ENCODE measurements around the gene CCT3. TPM values are rescaled to one million over a fixed set of nuclear protein-coding genes. Genes with fewer than 3 reads are reported as not detected.

CCT3 gene
- total RNA-seq, 2 experiments from 2014 or later: 332 to 349 TPM

- no peak for DNase-seq
- CTCF ChIA-PET: interaction anchor here (1.0 to 2.0 kb wide), 7 partner anchors 12 to 197 kb away, joined by 3 to 5 read pairs (median 3); no protein-coding TSS in a partner anchor
- intact Hi-C loops (cut with micrococcal nuclease): loop anchor here (5.0 kb wide), 1 partner anchor 57 kb away; no protein-coding TSS in a partner anchor
- peaks cover 27% of the 10 kb centered on the region for H3K4me1 Mint-ChIP-seq (ENCODE audit: low read depth)
- no peaks in the 10 kb centered on the region for H3K27me3 Mint-ChIP-seq (ENCODE audit: low read depth)
- peak within 1 kb of the TSS; percentile 92 for H3K27ac Mint-ChIP-seq
- H3K4me3 Mint-ChIP-seq: peak within 1 kb of the TSS; percentile 99
- no peaks in the 10 kb centered on the region for H3K9me3 Mint-ChIP-seq
- H3K36me3 Mint-ChIP-seq (ENCODE audit: low read depth): peaks cover 4% of the 10 kb centered on the region
Measured at GRCh38 chr1:156284112-156284511, 54.0 kb downstream of the CCT3 start, which contains the start of gene TMEM79. Gene TMEM79, plus strand, starts transcription at chr1:156284325. Its CDS starts 902 bp downstream, at chr1:156285227.

GRCh38 chr1:156283521-156283920, 54.6 kb downstream of the CCT3 start:
- peaks cover 27% of the 10 kb centered on the region for H3K4me1 Mint-ChIP-seq (ENCODE audit: low read depth)
- intact Hi-C loops (cut with micrococcal nuclease): loop anchor here (2.0 to 5.0 kb wide), 3 partner anchors 56 to 217 kb away; partner anchors contain the start of gene MEF2D
- CTCF ChIA-PET: interaction anchor here (0.6 to 2.0 kb wide), 13 partner anchors 12 to 227 kb away, joined by 3 to 5 read pairs (median 3); partner anchors contain the start of gene CCT3
- peaks cover 4% of the 10 kb centered on the region for H3K36me3 Mint-ChIP-seq (ENCODE audit: low read depth)
- H3K27me3 Mint-ChIP-seq (ENCODE audit: low read depth): no peaks in the 10 kb centered on the region
- no peaks in the 10 kb centered on the region for H3K9me3 Mint-ChIP-seq
- H3K27ac Mint-ChIP-seq: peak overlapping the region; percentile 48
- DNase-seq: no peak
- H3K4me3 Mint-ChIP-seq: peak overlapping the region; percentile 99

GRCh38 chr1:156282479-156283222, 55.4 kb downstream of the CCT3 start, which contains the start of gene SMG5:
Gene SMG5, minus strand, starts transcription at chr1:156282825. Its CDS starts 145 bp downstream, at chr1:156282680.
- H3K36me3 Mint-ChIP-seq (ENCODE audit: low read depth): peaks cover 13% of the 10 kb centered on the region
- intact Hi-C loops (cut with micrococcal nuclease): loop anchor here (1.0 to 5.0 kb wide), 8 partner anchors 13 to 348 kb away; partner anchors contain the start of genes CCT3, GLMP, KHDC4 and LAMTOR2
- peak; percentile 99 for DNase-seq
- CTCF ChIA-PET: interaction anchor here (0.6 to 2.0 kb wide), 11 partner anchors 22 to 198 kb away, joined by 3 to 5 read pairs (median 3); partner anchors contain the start of gene CCT3
- peak within 1 kb of the TSS; percentile 92 for H3K27ac Mint-ChIP-seq
- H3K4me1 Mint-ChIP-seq (ENCODE audit: low read depth): peaks cover 27% of the 10 kb centered on the region
- H3K27me3 Mint-ChIP-seq (ENCODE audit: low read depth): no peaks in the 10 kb centered on the region
- H3K4me3 Mint-ChIP-seq: peak within 1 kb of the TSS; percentile 99
- no peaks in the 10 kb centered on the region for H3K9me3 Mint-ChIP-seq

- DNase-seq: peak; percentile 45
- H3K4me1 Mint-ChIP-seq (ENCODE audit: low read depth): peaks cover 27% of the 10 kb centered on the region
- H3K27me3 Mint-ChIP-seq (ENCODE audit: low read depth): no peaks in the 10 kb centered on the region
- H3K9me3 Mint-ChIP-seq: no peaks in the 10 kb centered on the region
- CTCF ChIA-PET: interaction anchor here (0.7 to 2.2 kb wide), 8 partner anchors 22 to 164 kb away, joined by 3 to 8 read pairs (median 4); no protein-coding TSS in a partner anchor
- intact Hi-C loops (cut with micrococcal nuclease): loop anchor here (1.0 to 5.0 kb wide), 8 partner anchors 13 to 348 kb away; partner anchors contain the start of genes CCT3, GLMP, KHDC4 and LAMTOR2
- H3K27ac Mint-ChIP-seq: peak overlapping the region; percentile 92
- peaks cover 18% of the 10 kb centered on the region for H3K36me3 Mint-ChIP-seq (ENCODE audit: low read depth)
- peak overlapping the region; percentile 99 for H3K4me3 Mint-ChIP-seq
Measured at GRCh38 chr1:156281693-156282478, 56.2 kb downstream of the CCT3 start.

GRCh38 chr1:156281281-156281680, 56.8 kb downstream of the CCT3 start:
- Mint-ChIP-seq H3K4me1 (ENCODE audit: low read depth) (peaks cover 26% of the 10 kb centered on the region), H3K27ac (peak overlapping the region; percentile 92), H3K27me3 (ENCODE audit: low read depth) (no peaks in the 10 kb centered on the region), H3K4me3 (peak overlapping the region; percentile 99), H3K36me3 (ENCODE audit: low read depth) (peaks cover 18% of the 10 kb centered on the region), H3K9me3 (no peaks in the 10 kb centered on the region)
- intact Hi-C loops (cut with micrococcal nuclease): loop anchor here (5.0 kb wide), 1 partner anchor 54 kb away; no protein-coding TSS in a partner anchor
- DNase-seq: peak; percentile 72
- CTCF ChIA-PET: interaction anchor here (0.7 to 2.2 kb wide), 7 partner anchors 21 to 154 kb away, joined by 3 to 8 read pairs (median 5); no protein-coding TSS in a partner anchor

GRCh38 chr1:156279837-156280236, 58.3 kb downstream of the CCT3 start:
- CTCF ChIA-PET: interaction anchor here (1.0 to 2.2 kb wide), 7 partner anchors 9 to 165 kb away, joined by 3 to 8 read pairs (median 7); no protein-coding TSS in a partner anchor
- Mint-ChIP-seq H3K4me3 (no peak overlapping the region), H3K27me3 (ENCODE audit: low read depth) (no peaks in the 10 kb centered on the region), H3K4me1 (ENCODE audit: low read depth) (peaks cover 25% of the 10 kb centered on the region), H3K36me3 (ENCODE audit: low read depth) (peaks cover 25% of the 10 kb centered on the region), H3K27ac (no peak overlapping the region), H3K9me3 (no peaks in the 10 kb centered on the region)
- no peak for DNase-seq
- intact Hi-C loops (cut with micrococcal nuclease): loop anchor here (5.0 kb wide), 1 partner anchor 53 kb away; no protein-coding TSS in a partner anchor

- Mint-ChIP-seq H3K9me3 (no peaks in the 10 kb centered on the region), H3K27me3 (ENCODE audit: low read depth) (no peaks in the 10 kb centered on the region), H3K4me1 (ENCODE audit: low read depth) (peaks cover 17% of the 10 kb centered on the region), H3K36me3 (ENCODE audit: low read depth) (peaks cover 47% of the 10 kb centered on the region), H3K27ac (peak overlapping the region; percentile 34), H3K4me3 (no peak overlapping the region)
- CTCF ChIA-PET: no interaction called here
- no peak for DNase-seq
- intact Hi-C loops (cut with micrococcal nuclease): no loop called here
Measured at GRCh38 chr1:156276966-156277381, 61.1 kb downstream of the CCT3 start.

- Mint-ChIP-seq H3K4me1 (ENCODE audit: low read depth) (peaks cover 15% of the 10 kb centered on the region), H3K27me3 (ENCODE audit: low read depth) (no peaks in the 10 kb centered on the region), H3K9me3 (no peaks in the 10 kb centered on the region), H3K36me3 (ENCODE audit: low read depth) (peaks cover 49% of the 10 kb centered on the region), H3K27ac (peak overlapping the region; percentile 34), H3K4me3 (no peak overlapping the region)
- CTCF ChIA-PET: no interaction called here
- intact Hi-C loops (cut with micrococcal nuclease): no loop called here
- DNase-seq: no peak
Measured at GRCh38 chr1:156276532-156276931, 61.6 kb downstream of the CCT3 start.

- peaks cover 55% of the 10 kb centered on the region for H3K36me3 Mint-ChIP-seq (ENCODE audit: low read depth)
Measured at GRCh38 chr1:156270314-156270713, 67.8 kb downstream of the CCT3 start.

GRCh38 chr1:156268336-156268735, 69.8 kb downstream of the CCT3 start:
- DNase-seq: no peak
- no peak overlapping the region for H3K27ac Mint-ChIP-seq
- no peaks in the 10 kb centered on the region for H3K27me3 Mint-ChIP-seq (ENCODE audit: low read depth)
- peaks cover 2% of the 10 kb centered on the region for H3K4me1 Mint-ChIP-seq (ENCODE audit: low read depth)
- intact Hi-C loops (cut with micrococcal nuclease): no loop called here
- H3K36me3 Mint-ChIP-seq (ENCODE audit: low read depth): peaks cover 53% of the 10 kb centered on the region
- H3K4me3 Mint-ChIP-seq: no peak overlapping the region
- no peaks in the 10 kb centered on the region for H3K9me3 Mint-ChIP-seq
- CTCF ChIA-PET: interaction anchor here (0.8 kb wide), 1 partner anchor 54 kb away, joined by 4 read pairs; no protein-coding TSS in a partner anchor

More at GRCh38 chr1:156270314-156270713, 67.8 kb downstream of the CCT3 start:
- CTCF ChIA-PET: interaction anchor here (1.4 to 1.7 kb wide), 2 partner anchors 10 to 128 kb away, joined by 4 to 7 read pairs; no protein-coding TSS in a partner anchor
- Mint-ChIP-seq H3K4me3 (no peak overlapping the region), H3K27me3 (ENCODE audit: low read depth) (no peaks in the 10 kb centered on the region), H3K9me3 (no peaks in the 10 kb centered on the region), H3K27ac (no peak overlapping the region), H3K4me1 (ENCODE audit: low read depth) (no peaks in the 10 kb centered on the region)
- intact Hi-C loops (cut with micrococcal nuclease): no loop called here
- DNase-seq: no peak

- Mint-ChIP-seq H3K27ac (no peak overlapping the region), H3K36me3 (ENCODE audit: low read depth) (peaks cover 53% of the 10 kb centered on the region), H3K4me3 (no peak overlapping the region), H3K27me3 (ENCODE audit: low read depth) (no peaks in the 10 kb centered on the region), H3K4me1 (ENCODE audit: low read depth) (peaks cover 12% of the 10 kb centered on the region), H3K9me3 (no peaks in the 10 kb centered on the region)
- intact Hi-C loops (cut with micrococcal nuclease): no loop called here
- DNase-seq: no peak
- CTCF ChIA-PET: interaction anchor here (1.0 kb wide), 1 partner anchor 136 kb away, joined by 3 read pairs; no protein-coding TSS in a partner anchor
Measured at GRCh38 chr1:156266051-156266450, 72.0 kb downstream of the CCT3 start.
